Loucy (cell line): ENCODE measurements around the gene KCNT2.

Experiments used
- EZH2phosphoT487 ChIP-seq: fragments of 200-600 bp; IDR thresholded peaks from 2 replicates; pipeline ENCODE4 v1.6.1; 2018; ENCODE audit warnings: antibody characterized with exemption, mild to moderate bottlenecking, moderate library complexity, borderline replicate concordance
- TF ChIP-seq, protein P1 (sequence below): fragments of 200-600 bp; sonication (generic); conservative IDR thresholded peaks from 2 replicates; pipeline ENCODE4 v1.5.1; 2014; ENCODE audit warnings: mild to moderate bottlenecking, antibody characterized with exemption, low read length

DNA sequence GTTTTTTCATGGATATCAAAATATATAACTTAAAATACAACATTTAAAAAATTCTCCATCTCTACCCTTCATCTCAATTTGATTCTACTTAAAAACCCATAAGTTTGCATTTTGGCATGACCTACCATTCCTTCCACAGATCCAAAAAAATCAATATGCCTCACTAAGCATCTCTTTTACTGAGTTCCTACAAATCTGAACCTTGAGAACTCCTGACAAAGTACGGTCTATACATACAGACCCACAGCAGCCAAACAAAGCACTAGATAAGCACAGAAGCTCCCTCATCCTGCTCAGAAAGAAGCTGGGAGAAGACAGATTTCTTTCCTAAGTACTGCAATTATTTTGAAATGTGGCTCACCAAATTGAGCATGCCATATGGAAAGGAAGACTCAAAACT is 167.5 kb downstream of the KCNT2 start:
- TF ChIP-seq, protein P1, sequence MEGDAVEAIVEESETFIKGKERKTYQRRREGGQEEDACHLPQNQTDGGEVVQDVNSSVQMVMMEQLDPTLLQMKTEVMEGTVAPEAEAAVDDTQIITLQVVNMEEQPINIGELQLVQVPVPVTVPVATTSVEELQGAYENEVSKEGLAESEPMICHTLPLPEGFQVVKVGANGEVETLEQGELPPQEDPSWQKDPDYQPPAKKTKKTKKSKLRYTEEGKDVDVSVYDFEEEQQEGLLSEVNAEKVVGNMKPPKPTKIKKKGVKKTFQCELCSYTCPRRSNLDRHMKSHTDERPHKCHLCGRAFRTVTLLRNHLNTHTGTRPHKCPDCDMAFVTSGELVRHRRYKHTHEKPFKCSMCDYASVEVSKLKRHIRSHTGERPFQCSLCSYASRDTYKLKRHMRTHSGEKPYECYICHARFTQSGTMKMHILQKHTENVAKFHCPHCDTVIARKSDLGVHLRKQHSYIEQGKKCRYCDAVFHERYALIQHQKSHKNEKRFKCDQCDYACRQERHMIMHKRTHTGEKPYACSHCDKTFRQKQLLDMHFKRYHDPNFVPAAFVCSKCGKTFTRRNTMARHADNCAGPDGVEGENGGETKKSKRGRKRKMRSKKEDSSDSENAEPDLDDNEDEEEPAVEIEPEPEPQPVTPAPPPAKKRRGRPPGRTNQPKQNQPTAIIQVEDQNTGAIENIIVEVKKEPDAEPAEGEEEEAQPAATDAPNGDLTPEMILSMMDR, result no peak
- TF ChIP-seq EZH2phosphoT487, result no peak
